Measurements from ENCODE around the gene TTLL11. TPM values are rescaled to one million over a fixed set of nuclear protein-coding genes. Genes with fewer than 3 reads are reported as not detected.

TTLL11 gene
- polyA plus RNA-seq, 1 donor from 2014 or later = 8.0 TPM

GRCh38 chr9:121815084-121815483, 278.0 kb downstream of the TTLL11 start:
- Histone ChIP-seq H4K20me1 (ENCODE audit: insufficient read depth) (no peaks in the 10 kb centered on the region), H3K9me3 (ENCODE audit: low read length) (no peaks in the 10 kb centered on the region), H2AFZ (ENCODE audit: low read depth, low read length) (no peak overlapping the region), H3F3A (ENCODE audit: insufficient read depth, low read length, poor library complexity, severe bottlenecking) (no peaks in the 10 kb centered on the region), H3K36me3 (ENCODE audit: insufficient read depth, low read length) (no peaks in the 10 kb centered on the region), H3K4me3 (ENCODE audit: low read length) (no peak overlapping the region), H3K9me2 (ENCODE audit: insufficient read depth, low read length) (no peaks in the 10 kb centered on the region), H3K9ac (ENCODE audit: low read length) (no peak overlapping the region), H3K27me3 (ENCODE audit: insufficient read depth, low read depth, low read length) (no peaks in the 10 kb centered on the region), H3K79me2 (replicated peaks; ENCODE audit: insufficient read depth, low read length) (no peaks in the 10 kb centered on the region), H3K27ac (ENCODE audit: low read length) (no peak overlapping the region), H3K4me2 (ENCODE audit: low read length) (no peak overlapping the region)
- TF ChIP-seq REST (IDR thresholded peaks at IDR 0.05; ENCODE audit: borderline replicate concordance) (no peak), CTCF (IDR thresholded peaks at IDR 0.05; ENCODE audit: poor library complexity, severe bottlenecking) (no peak), EP300 (conservative IDR thresholded peaks at IDR 0.05; ENCODE audit: poor library complexity, severe bottlenecking) (no peak), RAD21 (conservative IDR thresholded peaks at IDR 0.05) (no peak), SMC3 (conservative IDR thresholded peaks at IDR 0.05; ENCODE audit: poor library complexity) (no peak), EZH2 (IDR thresholded peaks at IDR 0.05; ENCODE audit: borderline replicate concordance, insufficient read depth, low read length, poor library complexity, severe bottlenecking) (no peak), TAF1 (IDR thresholded peaks at IDR 0.05; ENCODE audit: low read depth) (no peak), MXI1 (conservative IDR thresholded peaks at IDR 0.05; ENCODE audit: poor library complexity, severe bottlenecking) (no peak), POLR2AphosphoS5 (IDR thresholded peaks at IDR 0.05) (no peak)

- Histone ChIP-seq H3K27ac (ENCODE audit: low read length) (no peak overlapping the region), H3K36me3 (ENCODE audit: insufficient read depth, low read length) (no peaks in the 10 kb centered on the region), H3K4me2 (ENCODE audit: low read length) (no peak overlapping the region), H3K9ac (ENCODE audit: low read length) (no peak overlapping the region), H3K79me2 (replicated peaks; ENCODE audit: insufficient read depth, low read length) (no peaks in the 10 kb centered on the region), H3K27me3 (ENCODE audit: insufficient read depth, low read depth, low read length) (no peaks in the 10 kb centered on the region), H4K20me1 (ENCODE audit: insufficient read depth) (no peaks in the 10 kb centered on the region), H2AFZ (ENCODE audit: low read depth, low read length) (no peak overlapping the region), H3K9me2 (ENCODE audit: insufficient read depth, low read length) (no peaks in the 10 kb centered on the region), H3K9me3 (ENCODE audit: low read length) (no peaks in the 10 kb centered on the region), H3F3A (ENCODE audit: insufficient read depth, low read length, poor library complexity, severe bottlenecking) (no peaks in the 10 kb centered on the region), H3K4me3 (ENCODE audit: low read length) (no peak overlapping the region)
- TF ChIP-seq REST (IDR thresholded peaks at IDR 0.05; ENCODE audit: borderline replicate concordance) (no peak), RAD21 (conservative IDR thresholded peaks at IDR 0.05) (no peak), TAF1 (IDR thresholded peaks at IDR 0.05; ENCODE audit: low read depth) (no peak), EZH2 (IDR thresholded peaks at IDR 0.05; ENCODE audit: borderline replicate concordance, insufficient read depth, low read length, poor library complexity, severe bottlenecking) (no peak), EP300 (conservative IDR thresholded peaks at IDR 0.05; ENCODE audit: poor library complexity, severe bottlenecking) (no peak), CTCF (IDR thresholded peaks at IDR 0.05; ENCODE audit: poor library complexity, severe bottlenecking) (no peak), POLR2AphosphoS5 (IDR thresholded peaks at IDR 0.05) (no peak), SMC3 (conservative IDR thresholded peaks at IDR 0.05; ENCODE audit: poor library complexity) (no peak), MXI1 (conservative IDR thresholded peaks at IDR 0.05; ENCODE audit: poor library complexity, severe bottlenecking) (no peak)
Observed at GRCh38 chr9:121814594-121814993, 278.5 kb downstream of the TTLL11 start.
